Stimulated activated effector memory CD8-positive, alpha-beta T cell treated with anti-CD3 and anti-CD28 coated beads, Interleukin-12 subunit alpha, Interleukin-12 subunit beta, amount 100 ng/mL, for 72 hours (primary cell): ENCODE results near the gene GDF10.

ENCODE experiments used
- ATAC-seq: fragments of 150-1000 bp; cut with Tn5 transposase; 2 replicates; pipeline ENCODE4 v1.10.0; 2021
- DNase-seq, 2 donors: peaks; one replicate each; pipeline ENCODE4 v3.0.0; 2021 to 2022; ENCODE audit warnings: low spot score in 2 of 2
- H3K27ac Mint-ChIP-seq: one replicate; pipeline ENCODE4 v1.8.0; 2022; ENCODE audit warnings: mild to moderate bottlenecking, mixed read lengths
- H3K36me3 Mint-ChIP-seq: one replicate; pipeline ENCODE4 v1.8.0; 2022; ENCODE audit warnings: mild to moderate bottlenecking, mixed read lengths
- H3K4me1 Mint-ChIP-seq: one replicate; pipeline ENCODE4 v1.8.0; 2022; ENCODE audit warnings: mixed read lengths
- H3K4me3 Mint-ChIP-seq: one replicate; pipeline ENCODE4 v1.8.0; 2022; ENCODE audit warnings: mild to moderate bottlenecking, mixed read lengths
- H3K9me3 Mint-ChIP-seq: one replicate; pipeline ENCODE4 v1.8.0; 2022; ENCODE audit warnings: mixed read lengths

GDF10 gene

GRCh38 chr10:47296941-47297340, 3.1 kb upstream of the GDF10 start:
- Mint-ChIP-seq H3K4me1 (peaks cover 6% of the 10 kb centered on the region), H3K9me3 (peaks cover 2% of the 10 kb centered on the region), H3K4me3 (no peak overlapping the region), H3K36me3 (no peaks in the 10 kb centered on the region), H3K27ac (no peak overlapping the region)
- DNase-seq, result no peak
- ATAC-seq, result no peak

DNA sequence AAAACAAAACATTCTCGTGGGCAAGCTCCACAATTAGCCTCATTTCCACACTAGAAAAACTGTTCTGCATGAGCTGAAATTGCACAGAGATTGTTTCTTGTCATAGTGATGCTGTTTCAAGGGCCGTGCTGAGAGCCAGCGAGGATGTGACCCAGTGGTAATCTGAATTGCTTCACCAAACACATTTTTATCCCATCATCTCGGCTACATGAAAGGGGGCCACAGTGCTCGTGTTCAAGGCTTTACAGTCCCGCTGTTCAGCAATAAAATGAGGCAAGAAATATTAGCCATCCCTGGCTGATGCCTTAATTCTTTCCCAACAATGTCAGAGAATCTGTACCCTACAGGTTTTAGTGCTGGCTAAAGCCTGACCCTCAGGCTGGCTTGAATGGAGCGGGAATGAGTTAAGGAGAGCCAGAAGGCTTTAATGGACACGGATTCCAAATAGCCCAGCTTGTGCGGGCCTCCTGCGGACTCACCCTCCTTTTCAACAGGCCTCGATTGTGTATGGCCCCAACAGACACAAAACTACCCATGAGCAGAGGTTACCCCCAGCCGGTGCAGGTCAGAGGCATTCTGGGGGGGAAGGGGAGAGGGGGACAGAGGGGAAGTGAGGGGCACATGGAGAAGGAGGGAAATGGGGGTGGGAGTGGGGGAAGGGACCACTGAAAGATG, 2.0 kb upstream of the GDF10 start:
- no peaks in the 10 kb centered on the region for H3K36me3 Mint-ChIP-seq
- peaks cover 6% of the 10 kb centered on the region for H3K4me1 Mint-ChIP-seq
- no peak for DNase-seq
- no peak overlapping the region for H3K27ac Mint-ChIP-seq
- no peak for ATAC-seq
- no peaks in the 10 kb centered on the region for H3K9me3 Mint-ChIP-seq
- no peak overlapping the region for H3K4me3 Mint-ChIP-seq

- H3K27ac Mint-ChIP-seq, result no peak overlapping the region
- DNase-seq (no peak), ATAC-seq (no peak)
- no peak overlapping the region for H3K4me3 Mint-ChIP-seq
- no peaks in the 10 kb centered on the region for H3K9me3 Mint-ChIP-seq
- no peaks in the 10 kb centered on the region for H3K36me3 Mint-ChIP-seq
- H3K4me1 Mint-ChIP-seq, result peaks cover 6% of the 10 kb centered on the region
Measured at GRCh38 chr10:47298715-47299114, 1.3 kb upstream of the GDF10 start.

- Mint-ChIP-seq H3K36me3 (no peaks in the 10 kb centered on the region), H3K4me3 (peak overlapping the region; percentile 47), H3K9me3 (no peaks in the 10 kb centered on the region), H3K4me1 (peaks cover 6% of the 10 kb centered on the region), H3K27ac (no peak overlapping the region)
- ATAC-seq (no peak), DNase-seq (no peak)
Measured at GRCh38 chr10:47300429-47300931, 483 bp downstream of the GDF10 start.

- ATAC-seq (no peak), DNase-seq (no peak)
- peaks cover 6% of the 10 kb centered on the region for H3K4me1 Mint-ChIP-seq
- H3K27ac Mint-ChIP-seq, result no peak overlapping the region
- no peaks in the 10 kb centered on the region for H3K36me3 Mint-ChIP-seq
- no peaks in the 10 kb centered on the region for H3K9me3 Mint-ChIP-seq
- no peak overlapping the region for H3K4me3 Mint-ChIP-seq
Measured at GRCh38 chr10:47301833-47302232, 1.8 kb downstream of the GDF10 start.

- ATAC-seq, result no peak
- H3K27ac Mint-ChIP-seq, result no peak overlapping the region
- H3K4me1 Mint-ChIP-seq, result peaks cover 6% of the 10 kb centered on the region
- no peaks in the 10 kb centered on the region for H3K9me3 Mint-ChIP-seq
- no peak for DNase-seq
- no peaks in the 10 kb centered on the region for H3K36me3 Mint-ChIP-seq
- no peak overlapping the region for H3K4me3 Mint-ChIP-seq
Measured at GRCh38 chr10:47303105-47303504, 3.1 kb downstream of the GDF10 start.

DNA sequence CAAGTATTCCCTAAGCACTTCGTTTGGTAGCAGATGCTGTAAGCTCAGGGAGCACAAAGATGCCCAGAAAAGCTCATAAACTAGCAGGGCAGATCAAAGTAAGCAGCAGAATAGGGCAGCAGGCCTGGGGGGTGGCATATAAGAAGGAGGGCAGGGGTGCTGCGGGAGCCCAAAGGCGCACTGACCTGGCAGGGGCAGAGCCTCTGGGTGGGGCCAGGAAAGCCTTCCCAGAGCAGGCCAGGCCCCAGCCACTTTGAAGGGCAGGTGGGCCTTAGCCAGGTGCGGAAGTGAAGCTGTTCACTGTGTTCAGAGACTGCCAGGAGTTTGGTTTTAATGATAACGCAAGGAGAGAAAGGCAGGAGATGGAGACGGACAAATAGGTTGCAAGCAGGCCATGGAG, 3.9 kb downstream of the GDF10 start:
- Mint-ChIP-seq H3K4me1 (peaks cover 6% of the 10 kb centered on the region), H3K36me3 (no peaks in the 10 kb centered on the region), H3K4me3 (no peak overlapping the region), H3K9me3 (no peaks in the 10 kb centered on the region), H3K27ac (no peak overlapping the region)
- DNase-seq (no peak), ATAC-seq (no peak)

- DNase-seq, result no peak
- Mint-ChIP-seq H3K27ac (no peak overlapping the region), H3K4me1 (peaks cover 6% of the 10 kb centered on the region), H3K36me3 (no peaks in the 10 kb centered on the region), H3K9me3 (no peaks in the 10 kb centered on the region), H3K4me3 (no peak overlapping the region)
- no peak for ATAC-seq
Measured at GRCh38 chr10:47305566-47305965, 5.6 kb downstream of the GDF10 start.

DNA sequence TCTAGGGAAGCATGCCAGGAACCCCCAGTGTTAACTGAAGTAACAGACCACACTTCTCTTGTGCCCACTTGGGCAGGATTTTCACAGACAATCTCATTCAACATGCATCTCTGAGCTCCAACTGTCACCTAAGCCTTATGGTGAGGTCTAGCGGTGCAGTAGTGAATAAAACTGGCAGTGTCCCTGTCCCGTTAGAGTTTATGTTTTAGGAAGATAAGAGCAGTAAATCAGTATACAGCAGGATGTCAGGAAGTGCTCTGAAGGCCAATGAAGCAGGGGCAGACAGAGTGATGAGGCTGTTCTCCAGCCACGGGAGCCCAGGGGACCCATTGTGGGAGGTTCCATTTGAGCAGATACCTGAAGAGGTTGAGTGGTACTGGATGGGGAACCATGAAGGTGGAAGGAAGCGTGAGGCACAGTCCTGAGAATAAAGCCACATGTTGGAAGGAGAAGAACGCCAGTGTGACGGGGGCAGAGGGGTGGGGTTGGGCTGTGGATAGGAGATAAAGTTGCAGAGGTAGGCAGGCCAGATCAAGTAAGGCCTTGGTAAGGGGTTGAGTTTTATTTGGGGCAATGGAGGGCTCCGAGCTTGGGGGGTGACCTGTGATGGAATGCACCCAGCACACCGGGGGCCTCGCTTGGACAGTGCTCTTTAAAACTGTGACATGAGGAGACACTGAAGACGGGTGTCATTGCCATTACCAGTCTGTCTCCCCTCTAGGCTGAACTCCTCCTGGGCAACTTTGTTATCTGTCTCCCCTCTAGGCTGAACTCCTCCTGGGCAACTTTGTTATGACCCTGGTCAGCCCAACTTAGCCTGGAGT, 6.6 kb downstream of the GDF10 start:
- Mint-ChIP-seq H3K27ac (no peak overlapping the region), H3K9me3 (no peaks in the 10 kb centered on the region), H3K4me1 (no peaks in the 10 kb centered on the region)

DNA sequence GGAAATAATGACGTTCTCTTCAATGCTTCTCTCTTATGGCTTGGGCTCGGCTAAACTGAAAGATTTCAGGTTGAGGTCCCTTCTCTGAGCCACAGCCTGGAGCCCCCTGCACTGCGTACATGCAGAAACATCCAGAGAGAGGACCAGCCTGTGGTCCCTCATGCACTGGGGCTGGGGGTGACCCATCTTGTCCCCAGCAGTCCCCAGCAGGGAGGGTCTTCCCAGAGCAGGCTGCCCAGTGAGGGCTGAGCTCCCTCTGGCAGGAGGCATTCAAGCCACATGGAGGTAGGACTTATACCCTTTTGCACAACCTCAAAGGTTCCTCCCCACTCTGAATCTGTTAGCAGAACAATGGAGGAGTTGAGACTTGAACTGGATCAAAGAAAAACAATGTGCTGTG, 7.4 kb downstream of the GDF10 start:
- Mint-ChIP-seq H3K36me3 (no peaks in the 10 kb centered on the region), H3K9me3 (no peaks in the 10 kb centered on the region), H3K4me1 (no peaks in the 10 kb centered on the region), H3K27ac (no peak overlapping the region), H3K4me3 (no peak overlapping the region)
- ATAC-seq (no peak), DNase-seq (no peak)

More for the DNA sequence above, 6.6 kb downstream of the GDF10 start:
- Mint-ChIP-seq H3K4me3 (no peak overlapping the region), H3K36me3 (no peaks in the 10 kb centered on the region)
- no peak for ATAC-seq
- no peak for DNase-seq

DNA sequence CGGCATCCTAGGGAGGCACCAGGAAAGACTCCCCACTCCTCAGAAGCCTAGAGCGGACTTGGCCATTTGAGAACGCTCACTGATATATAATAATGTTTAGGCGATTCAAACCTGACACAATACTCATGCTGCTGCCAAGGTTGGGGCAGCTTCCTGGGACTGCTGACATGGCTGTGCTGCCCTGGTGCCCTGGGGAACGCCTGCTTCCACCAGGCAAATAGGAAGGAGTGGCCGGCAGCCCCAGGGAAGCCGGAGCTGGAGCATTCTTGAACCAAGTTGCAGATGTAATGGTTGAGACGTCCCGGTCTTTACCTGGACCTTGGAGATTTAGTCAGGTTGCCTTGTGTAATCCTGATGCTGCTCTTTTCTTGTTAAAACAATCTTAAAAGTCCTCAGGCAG, 8.8 kb downstream of the GDF10 start:
- Mint-ChIP-seq H3K4me1 (no peaks in the 10 kb centered on the region), H3K36me3 (no peaks in the 10 kb centered on the region), H3K4me3 (no peak overlapping the region), H3K27ac (no peak overlapping the region), H3K9me3 (no peaks in the 10 kb centered on the region)
- ATAC-seq, result no peak
- DNase-seq, result no peak

DNA sequence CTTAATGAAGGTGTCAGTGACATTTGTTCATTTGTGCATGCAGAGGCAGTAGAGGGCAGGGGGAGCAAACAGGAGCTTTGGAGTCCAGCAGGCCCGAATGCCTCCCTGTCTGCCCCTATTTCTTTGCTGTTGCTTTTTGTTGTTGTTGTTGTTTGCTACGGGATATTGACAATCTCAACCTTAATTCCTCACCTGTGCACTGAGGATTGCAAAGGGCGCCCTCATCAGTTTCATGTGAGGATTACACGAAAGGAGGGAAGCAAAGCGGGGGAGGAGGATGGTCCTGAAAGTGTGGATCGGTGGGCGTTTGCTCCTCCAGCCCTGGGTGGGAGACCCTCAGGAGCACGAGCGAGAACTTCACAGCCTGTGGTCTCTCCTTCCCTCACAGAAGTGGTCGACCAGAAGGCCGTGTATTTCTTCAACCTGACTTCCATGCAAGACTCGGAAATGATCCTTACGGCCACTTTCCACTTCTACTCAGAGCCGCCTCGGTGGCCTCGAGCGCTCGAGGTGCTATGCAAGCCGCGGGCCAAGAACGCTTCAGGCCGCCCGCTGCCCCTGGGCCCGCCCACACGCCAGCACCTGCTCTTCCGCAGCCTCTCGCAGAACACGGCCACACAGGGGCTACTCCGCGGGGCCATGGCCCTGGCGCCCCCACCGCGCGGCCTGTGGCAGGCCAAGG, 9.6 kb downstream of the GDF10 start:
- Mint-ChIP-seq H3K4me1 (no peaks in the 10 kb centered on the region), H3K9me3 (no peaks in the 10 kb centered on the region), H3K27ac (no peak overlapping the region), H3K4me3 (no peak overlapping the region), H3K36me3 (no peaks in the 10 kb centered on the region)
- ATAC-seq, result no peak
- DNase-seq, result no peak

- no peak for DNase-seq
- Mint-ChIP-seq H3K27ac (no peak overlapping the region), H3K4me1 (no peaks in the 10 kb centered on the region), H3K36me3 (no peaks in the 10 kb centered on the region), H3K9me3 (no peaks in the 10 kb centered on the region), H3K4me3 (no peak overlapping the region)
- ATAC-seq, result no peak
Measured at GRCh38 chr10:47310090-47310505, 10.1 kb downstream of the GDF10 start.

- peak; percentile 19 for ATAC-seq
- H3K9me3 Mint-ChIP-seq, result no peaks in the 10 kb centered on the region
- no peaks in the 10 kb centered on the region for H3K36me3 Mint-ChIP-seq
- DNase-seq, result peak in 1 of 2 donors; percentile 52
- H3K4me1 Mint-ChIP-seq, result no peaks in the 10 kb centered on the region
- no peak overlapping the region for H3K27ac Mint-ChIP-seq
- no peak overlapping the region for H3K4me3 Mint-ChIP-seq
Measured at GRCh38 chr10:47311193-47311931, 11.4 kb downstream of the GDF10 start.
